ENCODE data around the gene KARS1.

Gene KARS1

GRCh38 chr16:75624921-75625334, 22.5 kb downstream of the KARS1 start:
- no peaks in the 10 kb centered on the region for H3K9me3 ChIP-seq (ENCODE audit: severe bottlenecking)
- no peak overlapping the region; the same call in 1 of the 2 replicates for H3K27ac ChIP-seq
- H3K36me3 ChIP-seq = peaks cover 56% of the 10 kb centered on the region
- no peaks in the 10 kb centered on the region for H3K27me3 ChIP-seq (ENCODE audit: insufficient read depth, low read depth, severe bottlenecking)
- no peak for TF ChIP-seq CTCF (IDR thresholded peaks at IDR 0.05; ENCODE audit: low read depth, low read length)
- no peak for DNase-seq
- no peak overlapping the region for H3K4me3 ChIP-seq (ENCODE audit: low read depth, low read length)

- Histone ChIP-seq H3K27ac (peak within 1 kb of the TSS; percentile 86), H3K27me3 (ENCODE audit: insufficient read depth, low read depth, severe bottlenecking) (no peaks in the 10 kb centered on the region), H3K9me3 (ENCODE audit: severe bottlenecking) (no peaks in the 10 kb centered on the region), H3K4me3 (ENCODE audit: low read depth, low read length) (peak within 1 kb of the TSS; percentile 83), H3K36me3 (peaks cover 44% of the 10 kb centered on the region)
- peak; percentile 97 for DNase-seq
- no peak for TF ChIP-seq CTCF (IDR thresholded peaks at IDR 0.05; ENCODE audit: low read depth, low read length)
Observed at GRCh38 chr16:75622761-75623605, 24.5 kb downstream of the KARS1 start, which contains the start of gene ADAT1. ADAT1 (minus strand) TSS chr16:75623281; CDS start chr16:75620799, 2,482 bp downstream.

GRCh38 chr16:75621170-75621477, 26.3 kb downstream of the KARS1 start:
- Histone ChIP-seq H3K36me3 (peaks cover 37% of the 10 kb centered on the region), H3K4me3 (ENCODE audit: low read depth, low read length) (no peak overlapping the region), H3K27me3 (ENCODE audit: insufficient read depth, low read depth, severe bottlenecking) (no peaks in the 10 kb centered on the region), H3K9me3 (ENCODE audit: severe bottlenecking) (no peaks in the 10 kb centered on the region), H3K27ac (no peak overlapping the region)
- no peak for DNase-seq
- TF ChIP-seq CTCF (IDR thresholded peaks at IDR 0.05; ENCODE audit: low read depth, low read length) = peak; percentile 48

GRCh38 chr16:75620326-75621169, 26.9 kb downstream of the KARS1 start:
- no peaks in the 10 kb centered on the region for H3K9me3 ChIP-seq (ENCODE audit: severe bottlenecking)
- no peak for TF ChIP-seq CTCF (IDR thresholded peaks at IDR 0.05; ENCODE audit: low read depth, low read length)
- no peak for DNase-seq
- no peak overlapping the region for H3K4me3 ChIP-seq (ENCODE audit: low read depth, low read length)
- peaks cover 34% of the 10 kb centered on the region for H3K36me3 ChIP-seq
- no peaks in the 10 kb centered on the region for H3K27me3 ChIP-seq (ENCODE audit: insufficient read depth, low read depth, severe bottlenecking)
- no peak overlapping the region for H3K27ac ChIP-seq

- H3K36me3 ChIP-seq = peaks cover 38% of the 10 kb centered on the region
- TF ChIP-seq CTCF (IDR thresholded peaks at IDR 0.05; ENCODE audit: low read depth, low read length) = no peak
- no peak overlapping the region for H3K4me3 ChIP-seq (ENCODE audit: low read depth, low read length)
- DNase-seq = no peak
- no peaks in the 10 kb centered on the region for H3K27me3 ChIP-seq (ENCODE audit: insufficient read depth, low read depth, severe bottlenecking)
- no peaks in the 10 kb centered on the region for H3K9me3 ChIP-seq (ENCODE audit: severe bottlenecking)
- H3K27ac ChIP-seq = no peak overlapping the region
Observed at GRCh38 chr16:75618780-75619179, 28.7 kb downstream of the KARS1 start.

Measured in WERI-Rb-1 (cell line).